HG03097 (cell line): ENCODE data around the gene PPARD.

Source experiments
- ATAC-seq: cut with Tn5 transposase; IDR thresholded peaks from one replicate; pipeline ENCODE4 v1.9.1; 2021; ENCODE audit not compliant: unreplicated experiment, low FRiP score

Gene PPARD

GRCh38 chr6:35351422-35351821 lies 9.1 kb downstream of the PPARD start:
- no peak for ATAC-seq

DNA sequence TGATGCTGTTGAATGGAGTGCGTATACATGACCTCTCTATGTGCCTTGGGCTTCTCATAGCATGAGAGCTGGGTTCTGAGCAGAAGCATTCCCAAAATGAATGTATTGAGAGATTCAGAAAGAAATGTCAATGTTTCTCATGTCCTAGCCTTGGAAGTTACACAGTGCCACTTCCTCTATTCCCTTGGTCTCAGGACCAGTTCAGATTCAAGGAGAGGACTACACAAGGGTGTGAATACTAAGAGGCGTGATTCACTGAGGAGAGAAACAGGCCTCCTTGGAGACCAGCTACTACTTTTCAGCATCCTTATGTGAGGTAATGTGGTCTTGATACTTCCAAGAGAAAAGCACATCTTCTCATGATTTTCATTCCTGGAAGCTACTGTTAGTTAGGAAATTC lies 10.4 kb downstream of the PPARD start:
- ATAC-seq: no peak

- ATAC-seq: no peak
Measured at GRCh38 chr6:35354361-35355135, 12.2 kb downstream of the PPARD start.

GRCh38 chr6:35356391-35356790 lies 14.0 kb downstream of the PPARD start:
- ATAC-seq: no peak

- ATAC-seq: no peak
Measured at GRCh38 chr6:35357677-35358076, 15.3 kb downstream of the PPARD start.

- ATAC-seq: no peak
Measured at GRCh38 chr6:35358086-35358485, 15.7 kb downstream of the PPARD start.

- ATAC-seq: no peak
Measured at GRCh38 chr6:35359346-35359743, 17.0 kb downstream of the PPARD start.

DNA sequence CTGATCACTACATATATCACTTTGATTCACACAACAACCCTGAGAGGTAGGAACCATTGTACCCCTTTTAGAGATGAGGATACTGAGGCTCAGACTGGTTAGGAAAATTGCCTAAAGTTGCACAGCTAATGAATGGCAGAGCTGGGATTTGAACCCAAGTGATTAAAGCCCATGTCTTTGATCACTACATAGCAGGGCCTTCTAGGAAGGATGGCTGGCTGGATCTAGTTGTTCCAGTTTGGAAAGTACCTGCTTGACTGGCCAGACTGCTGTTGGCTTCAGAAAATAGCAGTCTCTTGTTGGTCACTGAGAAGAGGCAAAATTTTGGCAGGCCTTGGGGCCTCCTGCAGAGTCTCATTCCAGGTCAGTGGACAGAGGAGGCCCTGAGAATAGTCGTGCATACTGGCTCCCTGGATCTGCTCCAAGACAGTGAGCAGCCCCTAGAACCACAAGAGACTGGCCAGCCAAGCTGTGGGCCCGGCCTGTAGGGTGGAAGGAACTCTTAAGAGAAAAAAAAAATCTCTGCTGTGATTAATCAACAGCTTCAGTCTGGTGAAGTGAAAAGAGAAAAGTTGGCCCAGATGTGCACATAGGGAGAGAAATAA lies 17.5 kb downstream of the PPARD start:
- no peak for ATAC-seq

- no peak for ATAC-seq
Measured at GRCh38 chr6:35360349-35361138, 18.2 kb downstream of the PPARD start.

GRCh38 chr6:35362200-35362599 lies 19.8 kb downstream of the PPARD start:
- no peak for ATAC-seq

DNA sequence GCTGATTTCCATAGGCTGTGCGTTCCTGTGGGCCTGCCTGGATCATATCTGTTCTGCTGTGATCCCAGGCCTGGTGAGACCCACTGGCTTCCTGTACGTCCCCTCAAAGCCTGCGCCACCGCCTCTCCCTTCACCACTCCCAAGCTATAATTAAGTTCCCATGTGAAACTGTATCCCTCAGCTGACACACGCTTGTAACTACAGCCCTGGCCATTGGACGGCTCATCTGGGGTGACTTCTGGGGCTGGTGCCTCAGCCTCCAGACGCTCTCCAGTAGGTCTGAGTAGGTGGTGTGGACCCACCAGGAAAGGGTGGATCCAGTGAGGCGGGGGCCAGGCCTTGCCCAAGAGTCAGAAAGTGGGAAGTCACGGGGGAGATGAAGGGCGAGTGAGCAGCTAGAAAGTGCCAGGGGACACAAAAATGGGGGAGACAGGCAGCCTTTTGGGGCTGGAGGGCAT lies 21.0 kb downstream of the PPARD start:
- no peak for ATAC-seq

DNA sequence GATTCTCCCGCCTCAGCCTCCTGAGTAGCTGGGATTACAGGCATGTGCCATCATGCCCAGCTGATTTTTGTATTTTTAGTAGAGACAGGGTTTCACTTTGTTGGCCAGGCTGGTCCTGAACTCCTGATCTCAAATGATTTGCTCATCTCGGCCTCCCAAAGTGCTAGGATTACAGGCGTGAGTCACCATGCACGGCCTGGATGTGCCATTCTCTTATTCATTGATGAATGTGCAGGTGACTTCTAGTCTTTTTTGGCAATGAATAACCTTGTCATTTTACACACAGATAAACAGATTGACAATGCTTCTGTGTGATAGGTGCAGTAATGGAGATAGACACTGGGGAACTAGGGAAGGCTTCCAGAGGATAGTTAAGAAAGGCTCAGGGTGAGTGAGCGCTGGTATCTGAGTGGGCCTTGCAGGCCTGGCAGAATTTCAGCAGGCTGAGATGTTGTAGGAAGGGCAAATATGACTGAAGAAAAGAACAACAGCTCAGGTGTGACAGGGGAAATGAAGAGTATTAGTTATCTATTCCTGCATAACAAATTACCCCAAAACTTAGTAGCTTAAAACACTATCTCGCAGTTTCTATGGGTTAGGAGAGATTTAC lies 23.3 kb downstream of the PPARD start:
- ATAC-seq: no peak

- ATAC-seq: no peak
Measured at GRCh38 chr6:35366204-35366596, 23.8 kb downstream of the PPARD start.

DNA sequence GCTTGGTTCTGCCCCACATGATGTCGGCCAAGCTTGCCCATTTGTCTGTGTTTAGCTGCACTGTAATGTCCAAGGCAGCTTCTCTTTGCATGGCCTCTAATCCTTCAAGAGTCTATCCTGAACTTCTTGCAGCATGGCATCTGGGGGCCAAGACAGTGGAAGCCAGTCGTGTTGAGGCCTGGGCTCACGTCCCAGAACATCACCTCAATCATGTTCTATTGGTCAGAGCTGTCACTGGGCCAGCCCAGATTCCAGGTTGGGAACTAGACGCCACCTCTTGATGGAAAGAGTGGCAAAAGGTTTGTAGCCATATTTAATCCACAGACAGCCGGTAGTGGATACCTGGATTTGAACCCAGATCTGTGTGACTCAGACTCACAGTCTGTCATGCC lies 25.3 kb downstream of the PPARD start:
- no peak for ATAC-seq

GRCh38 chr6:35368038-35368887 lies 25.9 kb downstream of the PPARD start:
- no peak for ATAC-seq

GRCh38 chr6:35370124-35370741 lies 27.9 kb downstream of the PPARD start:
- ATAC-seq: no peak

GRCh38 chr6:35370785-35371493 lies 28.6 kb downstream of the PPARD start:
- ATAC-seq: no peak

- ATAC-seq: no peak
Measured at GRCh38 chr6:35371494-35372262, 29.3 kb downstream of the PPARD start.
